Neural progenitor cell (in vitro differentiated cells): ENCODE results near the gene ZSWIM3. TPM values are rescaled to one million over a fixed set of nuclear protein-coding genes. Genes with fewer than 3 reads are reported as not detected.
A peak's percentile ranks its signal among the peaks of the same experiment; 100 is the strongest.

Experiments
- DNase-seq: peaks from one replicate; pipeline ENCODE4 v3.0.0-alpha.2; 2016; ENCODE audit warnings: low spot score
- H2AFZ ChIP-seq: fragments of 200-600 bp; sonication (generic); replicated peaks from 2 replicates; pipeline ENCODE4 v1.6.1; 2016; ENCODE audit warnings: antibody characterized with exemption
- H3F3A ChIP-seq: fragments of 200-600 bp; sonication (generic); 2 replicates; pipeline ENCODE4 v1.6.1; 2016; ENCODE audit warnings: antibody characterized with exemption, low read depth
- H3K27ac ChIP-seq: fragments of 200-600 bp; sonication (generic); 2 replicates; pipeline ENCODE4 v1.5.1; 2016; ENCODE audit warnings: mild to moderate bottlenecking
- H3K27me3 ChIP-seq: fragments of 200-600 bp; sonication (generic); 2 replicates; pipeline ENCODE4 v1.6.1; 2016; ENCODE audit warnings: mild to moderate bottlenecking, moderate library complexity
- H3K36me3 ChIP-seq: fragments of 200-600 bp; sonication (generic); 2 replicates; pipeline ENCODE4 v1.5.1; 2016
- H3K4me1 ChIP-seq: fragments of 200-600 bp; sonication (generic); 2 replicates; pipeline ENCODE4 v1.6.1; 2016; ENCODE audit warnings: mixed run types
- H3K4me2 ChIP-seq: fragments of 200-600 bp; sonication (generic); 2 replicates; pipeline ENCODE4 v1.6.1; 2016
- H3K4me3 ChIP-seq: fragments of 200-600 bp; sonication (generic); 2 replicates; pipeline ENCODE4 v1.5.1; 2016
- H3K79me2 ChIP-seq: fragments of 200-600 bp; sonication (generic); 2 replicates; pipeline ENCODE4 v1.6.1; 2016; ENCODE audit warnings: low read depth
- H3K9ac ChIP-seq: fragments of 200-600 bp; sonication (generic); 2 replicates; pipeline ENCODE4 v1.6.1; 2016
- H3K9me3 ChIP-seq: fragments of 200-600 bp; sonication (generic); 2 replicates; pipeline ENCODE4 v1.5.1; 2016; ENCODE audit warnings: low read depth
- H4K20me1 ChIP-seq: fragments of 200-600 bp; sonication (generic); 2 replicates; pipeline ENCODE4 v1.6.1; 2016; ENCODE audit warnings: low read depth
- H3K27ac Mint-ChIP-seq: 3 replicates; pipeline ENCODE4 v1.8.0; 2021; ENCODE audit warnings: mixed read lengths
- H3K27me3 Mint-ChIP-seq: 2 replicates; pipeline ENCODE4 v1.8.0; 2022; ENCODE audit warnings: low read depth, mild to moderate bottlenecking, inconsistent platforms, moderate library complexity, mixed read lengths; ENCODE audit not compliant: insufficient read depth
- H3K36me3 Mint-ChIP-seq: 3 replicates; pipeline ENCODE4 v1.8.0; 2021; ENCODE audit warnings: mixed read lengths
- H3K4me1 Mint-ChIP-seq: 3 replicates; pipeline ENCODE4 v1.8.0; 2021; ENCODE audit warnings: mixed read lengths
- H3K4me3 Mint-ChIP-seq: 3 replicates; pipeline ENCODE4 v1.8.0; 2021; ENCODE audit warnings: mild to moderate bottlenecking, moderate library complexity, mixed read lengths
- H3K9me3 Mint-ChIP-seq: 3 replicates; pipeline ENCODE4 v1.8.0; 2020; ENCODE audit warnings: mixed read lengths
- EZH2 ChIP-seq: fragments of 200-600 bp; sonication (generic); IDR thresholded peaks from 2 replicates; pipeline ENCODE4 v1.6.1; 2017; ENCODE audit warnings: antibody characterized with exemption, mild to moderate bottlenecking, moderate library complexity
- EZH2phosphoT487 ChIP-seq: fragments of 200-600 bp; sonication (generic); IDR thresholded peaks from 2 replicates; pipeline ENCODE4 v1.6.1; 2017; ENCODE audit warnings: antibody characterized with exemption
- total RNA-seq: library from RNA; depleted of rRNA; stranded (reverse); fragments of >200 nt; gene quantifications from 2 replicates; pipeline ENCODE4 v1.2.3, GENCODE V29; 2015; ENCODE audit warnings: low replicate concordance
- TF ChIP-seq, protein P1 (sequence below): fragments of 200-600 bp; sonication (generic); IDR thresholded peaks from 2 replicates; pipeline ENCODE4 v1.5.1; 2017; ENCODE audit warnings: antibody characterized with exemption, mild to moderate bottlenecking

The ZSWIM3 gene
- total RNA-seq, 1 donor from 2014 or later, result 3.7 TPM

GRCh38 chr20:45823949-45824835 lies 33.2 kb upstream of the ZSWIM3 start:
- H3K4me2 ChIP-seq, result peak overlapping the region; percentile 59
- no peaks in the 10 kb centered on the region for H3K79me2 ChIP-seq
- no peaks in the 10 kb centered on the region for H3K9me3 ChIP-seq
- H3K27me3 Mint-ChIP-seq, result peaks cover 11% of the 10 kb centered on the region
- H3K9me3 Mint-ChIP-seq, result no peaks in the 10 kb centered on the region
- DNase-seq, result peak; percentile 66
- no peak overlapping the region for H3K27ac Mint-ChIP-seq
- no peak overlapping the region for H3K4me3 Mint-ChIP-seq
- no peak overlapping the region for H3K9ac ChIP-seq
- H3K27ac ChIP-seq, result no peak overlapping the region
- peaks cover 28% of the 10 kb centered on the region for H3K27me3 ChIP-seq
- H4K20me1 ChIP-seq, result no peaks in the 10 kb centered on the region
- H3K4me3 ChIP-seq, result no peak overlapping the region
- H2AFZ ChIP-seq, result peak overlapping the region; percentile 91
- H3F3A ChIP-seq, result no peaks in the 10 kb centered on the region
- H3K36me3 Mint-ChIP-seq, result no peaks in the 10 kb centered on the region
- H3K4me1 ChIP-seq, result peaks cover 5% of the 10 kb centered on the region
- TF ChIP-seq EZH2 (no peak), EZH2phosphoT487 (no peak)
- TF ChIP-seq, protein P1, sequence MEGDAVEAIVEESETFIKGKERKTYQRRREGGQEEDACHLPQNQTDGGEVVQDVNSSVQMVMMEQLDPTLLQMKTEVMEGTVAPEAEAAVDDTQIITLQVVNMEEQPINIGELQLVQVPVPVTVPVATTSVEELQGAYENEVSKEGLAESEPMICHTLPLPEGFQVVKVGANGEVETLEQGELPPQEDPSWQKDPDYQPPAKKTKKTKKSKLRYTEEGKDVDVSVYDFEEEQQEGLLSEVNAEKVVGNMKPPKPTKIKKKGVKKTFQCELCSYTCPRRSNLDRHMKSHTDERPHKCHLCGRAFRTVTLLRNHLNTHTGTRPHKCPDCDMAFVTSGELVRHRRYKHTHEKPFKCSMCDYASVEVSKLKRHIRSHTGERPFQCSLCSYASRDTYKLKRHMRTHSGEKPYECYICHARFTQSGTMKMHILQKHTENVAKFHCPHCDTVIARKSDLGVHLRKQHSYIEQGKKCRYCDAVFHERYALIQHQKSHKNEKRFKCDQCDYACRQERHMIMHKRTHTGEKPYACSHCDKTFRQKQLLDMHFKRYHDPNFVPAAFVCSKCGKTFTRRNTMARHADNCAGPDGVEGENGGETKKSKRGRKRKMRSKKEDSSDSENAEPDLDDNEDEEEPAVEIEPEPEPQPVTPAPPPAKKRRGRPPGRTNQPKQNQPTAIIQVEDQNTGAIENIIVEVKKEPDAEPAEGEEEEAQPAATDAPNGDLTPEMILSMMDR, result peak; percentile 52
- H3K36me3 ChIP-seq, result no peaks in the 10 kb centered on the region
- H3K4me1 Mint-ChIP-seq, result peaks cover 22% of the 10 kb centered on the region

DNA sequence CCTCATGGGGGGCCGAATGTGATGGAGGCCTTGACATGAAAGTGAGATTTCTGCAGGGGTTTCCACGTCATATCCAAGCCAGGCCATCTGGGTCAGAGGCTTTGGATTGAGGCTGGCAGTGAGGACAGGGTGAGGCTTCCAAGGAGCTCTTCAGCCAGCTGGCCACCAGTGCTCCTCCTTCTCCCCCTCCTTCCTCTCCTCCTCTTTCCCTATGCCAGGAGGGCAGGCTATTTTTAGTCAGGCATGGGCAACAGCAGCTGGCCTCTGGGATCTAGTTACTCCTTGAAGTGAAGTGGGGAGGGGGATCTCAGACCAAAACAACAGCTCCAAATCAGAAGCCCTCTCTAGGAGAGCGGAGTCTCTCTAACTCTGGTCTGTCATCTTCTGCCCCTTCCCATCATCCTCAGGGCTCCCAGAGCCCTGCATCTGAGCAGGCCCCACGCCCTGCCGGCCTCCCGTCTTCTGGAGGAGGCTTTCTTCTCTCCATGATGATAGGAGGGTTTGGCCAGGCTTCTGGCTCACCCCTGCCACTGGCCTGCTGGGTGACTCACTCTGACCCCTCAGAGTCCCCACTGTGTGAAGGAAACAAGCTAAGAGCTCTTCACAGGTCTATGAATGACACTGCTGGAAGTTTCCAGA lies 30.9 kb upstream of the ZSWIM3 start:
- no peaks in the 10 kb centered on the region for H3K36me3 Mint-ChIP-seq
- H3K9me3 ChIP-seq, result no peaks in the 10 kb centered on the region
- no peak overlapping the region for H2AFZ ChIP-seq
- no peak overlapping the region for H3K27ac ChIP-seq
- H3K4me1 Mint-ChIP-seq, result peaks cover 22% of the 10 kb centered on the region
- H3K4me3 Mint-ChIP-seq, result no peak overlapping the region
- peaks cover 28% of the 10 kb centered on the region for H3K27me3 ChIP-seq
- no peaks in the 10 kb centered on the region for H3F3A ChIP-seq
- H3K36me3 ChIP-seq, result no peaks in the 10 kb centered on the region
- H3K27me3 Mint-ChIP-seq, result peaks cover 15% of the 10 kb centered on the region
- H3K4me1 ChIP-seq, result peaks cover 5% of the 10 kb centered on the region
- no peak overlapping the region for H3K4me3 ChIP-seq
- H3K9ac ChIP-seq, result no peak overlapping the region
- no peaks in the 10 kb centered on the region for H3K79me2 ChIP-seq
- no peak for DNase-seq
- peak overlapping the region; percentile 50 for H3K27ac Mint-ChIP-seq
- no peaks in the 10 kb centered on the region for H4K20me1 ChIP-seq
- H3K4me2 ChIP-seq, result no peak overlapping the region
- TF ChIP-seq, protein P1, result no peak
- TF ChIP-seq EZH2, result no peak
- no peak for TF ChIP-seq EZH2phosphoT487
- H3K9me3 Mint-ChIP-seq, result no peaks in the 10 kb centered on the region

GRCh38 chr20:45827030-45827652 lies 30.3 kb upstream of the ZSWIM3 start, which contains the start of gene TNNC2:
TNNC2 (minus strand) TSS chr20:45827312; CDS start chr20:45827248, 64 bp downstream.
- Histone ChIP-seq H4K20me1 (no peaks in the 10 kb centered on the region), H2AFZ (no peak within 1 kb of the TSS), H3K4me1 (peaks cover 5% of the 10 kb centered on the region), H3K27ac (no peak within 1 kb of the TSS), H3K27me3 (peaks cover 25% of the 10 kb centered on the region), H3K79me2 (no peaks in the 10 kb centered on the region), H3K9me3 (no peaks in the 10 kb centered on the region), H3K4me3 (no peak within 1 kb of the TSS), H3F3A (no peaks in the 10 kb centered on the region), H3K4me2 (no peak within 1 kb of the TSS), H3K36me3 (no peaks in the 10 kb centered on the region), H3K9ac (no peak within 1 kb of the TSS)
- Mint-ChIP-seq H3K36me3 (no peaks in the 10 kb centered on the region), H3K9me3 (no peaks in the 10 kb centered on the region), H3K27me3 (peaks cover 15% of the 10 kb centered on the region), H3K4me1 (peaks cover 22% of the 10 kb centered on the region), H3K27ac (peak within 1 kb of the TSS; percentile 53), H3K4me3 (peak within 1 kb of the TSS; percentile 57)
- no peak for DNase-seq
- TF ChIP-seq EZH2, result no peak
- no peak for TF ChIP-seq EZH2phosphoT487
- TF ChIP-seq, protein P1, result no peak
